Measurements from ENCODE around the gene PDLIM3.

PDLIM3 gene

DNA sequence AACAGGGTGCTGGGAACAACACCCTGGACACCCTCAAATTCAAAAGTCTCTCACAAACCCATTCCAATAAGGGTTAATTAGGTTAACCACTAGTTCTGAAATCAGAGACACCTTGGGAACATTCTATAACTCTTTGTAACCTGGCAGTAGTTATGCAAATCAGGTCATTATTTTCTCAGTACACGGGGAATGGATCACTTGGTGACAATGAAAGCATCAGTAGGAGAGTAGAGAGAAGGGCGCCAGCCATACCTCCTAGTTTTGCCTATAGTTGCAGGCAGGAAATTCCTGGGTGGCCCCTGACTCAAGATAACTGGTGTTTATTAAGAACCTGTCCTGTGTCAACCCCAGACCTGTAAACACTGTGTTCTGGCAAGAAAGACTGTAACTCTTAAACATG lies 66.3 kb downstream of the PDLIM3 start:
- no peak for DNase-seq

DNA sequence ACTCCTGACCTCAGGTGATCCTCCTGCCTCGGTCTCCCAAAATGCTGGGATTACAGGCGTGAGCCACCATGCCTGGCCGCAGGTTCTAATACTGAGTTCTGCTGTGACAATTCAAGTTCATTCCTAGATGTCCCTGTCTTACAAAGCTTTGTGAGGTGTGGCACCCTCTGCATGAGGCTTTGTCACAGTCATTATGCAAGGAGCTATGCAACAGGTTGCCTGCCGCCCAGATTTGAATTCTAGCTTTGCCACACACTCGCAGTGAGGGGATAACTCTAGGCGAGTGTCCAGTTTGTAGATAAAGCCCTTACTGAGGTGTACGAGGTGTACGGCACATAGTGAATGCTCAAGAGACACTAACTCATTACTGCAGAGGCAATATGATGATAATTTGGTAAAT lies 67.3 kb downstream of the PDLIM3 start:
- DNase-seq, result no peak

DNA sequence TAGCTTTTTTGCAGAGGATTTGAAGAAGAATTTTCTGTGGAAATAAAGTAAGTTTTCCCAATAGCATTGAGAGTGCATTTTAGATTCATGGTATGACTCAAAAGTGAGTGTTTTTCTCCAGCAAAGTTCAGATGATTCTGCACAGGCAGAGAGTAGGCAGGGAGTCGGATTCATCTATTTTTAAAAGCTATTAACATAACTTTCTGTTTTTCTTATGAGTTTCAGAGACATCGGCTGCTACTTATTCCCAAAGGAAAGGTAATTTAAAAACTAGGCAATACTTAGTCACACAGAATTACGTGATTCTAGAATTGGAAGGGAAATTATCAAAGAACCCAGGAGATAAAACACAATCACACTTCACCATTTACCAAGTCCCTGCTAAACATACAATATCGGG lies 68.2 kb downstream of the PDLIM3 start:
- no peak for DNase-seq

DNA sequence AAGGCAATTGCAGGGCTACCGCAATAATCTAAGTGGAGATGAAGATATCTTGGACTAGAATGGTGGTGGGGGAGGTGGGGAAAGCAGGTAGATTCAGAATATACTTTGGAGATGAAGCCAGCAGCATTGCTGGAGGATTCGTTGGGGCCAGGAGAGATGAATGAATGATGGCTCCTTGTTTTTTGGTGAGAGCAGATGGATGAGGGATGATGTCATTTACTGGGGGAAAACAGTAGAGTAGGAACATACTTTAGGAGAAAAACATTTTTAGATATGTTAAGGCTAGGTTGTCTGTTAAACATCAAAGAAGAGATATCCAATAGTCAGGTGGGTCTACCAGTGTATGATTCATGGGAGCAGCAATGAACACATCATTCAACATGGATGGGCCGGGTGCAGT lies 69.6 kb downstream of the PDLIM3 start:
- DNase-seq, result no peak

DNA sequence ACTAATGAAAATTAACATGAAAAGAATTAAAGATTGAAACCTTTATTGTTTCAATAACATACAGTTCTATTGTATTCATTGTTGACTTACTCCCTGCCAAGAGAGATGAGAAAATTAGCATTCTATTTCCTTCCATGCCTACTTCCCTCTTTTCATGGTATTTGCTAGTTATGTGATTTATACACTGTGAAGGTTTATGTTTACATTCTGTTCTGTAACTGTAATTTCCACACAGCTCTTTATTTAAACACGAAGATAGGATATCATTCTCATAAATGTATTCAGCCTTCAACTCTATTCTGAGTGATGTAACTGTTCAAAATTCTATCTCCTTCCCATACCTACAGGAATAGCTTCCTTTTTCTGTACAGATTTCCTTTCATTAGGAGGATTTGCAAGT lies 70.4 kb downstream of the PDLIM3 start:
- DNase-seq, result no peak

DNA sequence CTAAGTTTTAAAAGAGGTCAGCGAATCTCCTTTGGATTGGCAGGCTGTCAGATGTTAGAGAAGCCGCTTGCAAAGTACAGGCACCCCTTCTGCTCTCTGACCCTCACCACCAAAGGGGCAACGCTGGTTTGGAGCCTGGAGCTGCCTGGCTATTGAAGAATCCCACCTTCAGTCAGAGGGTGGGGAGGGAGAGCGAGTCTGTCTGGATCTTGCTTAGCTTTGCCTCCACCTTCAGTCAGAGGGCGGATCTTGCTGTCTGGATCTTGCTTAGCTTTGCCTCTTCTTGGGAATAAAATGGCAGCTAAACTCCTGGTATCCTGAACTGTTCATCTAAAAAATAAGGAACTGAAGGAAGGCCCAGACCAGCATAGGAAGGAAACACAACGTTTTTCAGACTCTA lies 71.1 kb downstream of the PDLIM3 start:
- DNase-seq, result no peak

DNA sequence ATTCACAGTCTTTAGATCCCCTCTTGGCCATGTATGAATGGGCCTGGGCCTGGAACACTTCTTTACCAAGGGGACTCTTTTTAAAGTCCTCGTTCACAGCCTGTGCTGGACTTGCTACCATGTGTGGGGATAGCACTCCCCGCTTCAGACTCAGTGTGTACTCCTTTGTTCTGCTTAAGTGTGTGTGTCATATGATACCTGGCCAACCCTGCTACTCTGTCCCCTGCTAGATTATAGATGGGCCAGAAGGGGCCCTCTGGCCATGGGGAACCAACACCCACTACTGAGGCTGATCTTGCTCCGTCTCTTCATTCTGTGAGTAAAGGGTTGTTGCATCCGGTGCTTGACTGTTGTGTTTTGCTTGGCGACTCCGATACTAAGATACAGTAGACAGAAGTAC lies 71.8 kb downstream of the PDLIM3 start:
- DNase-seq, result no peak

DNA sequence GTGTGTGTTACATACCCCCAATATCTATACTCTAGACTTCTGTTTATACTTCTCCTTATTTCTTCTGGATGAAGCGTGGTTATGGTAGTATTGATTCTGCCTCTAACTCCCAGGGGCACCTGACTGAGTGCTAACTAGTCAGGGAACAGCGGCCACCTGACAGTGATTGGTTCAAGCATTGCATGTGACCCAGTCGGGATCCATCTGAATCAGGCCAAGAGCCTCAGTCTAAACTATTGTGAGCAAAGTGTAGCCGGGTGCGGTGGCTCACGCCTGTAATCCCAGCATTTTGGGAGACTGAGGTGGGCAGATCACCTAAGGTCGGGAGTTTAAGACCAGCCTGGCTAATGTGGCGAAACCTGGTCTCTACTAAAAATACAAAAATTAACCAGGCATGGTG lies 73.7 kb downstream of the PDLIM3 start:
- no peak for DNase-seq

DNA sequence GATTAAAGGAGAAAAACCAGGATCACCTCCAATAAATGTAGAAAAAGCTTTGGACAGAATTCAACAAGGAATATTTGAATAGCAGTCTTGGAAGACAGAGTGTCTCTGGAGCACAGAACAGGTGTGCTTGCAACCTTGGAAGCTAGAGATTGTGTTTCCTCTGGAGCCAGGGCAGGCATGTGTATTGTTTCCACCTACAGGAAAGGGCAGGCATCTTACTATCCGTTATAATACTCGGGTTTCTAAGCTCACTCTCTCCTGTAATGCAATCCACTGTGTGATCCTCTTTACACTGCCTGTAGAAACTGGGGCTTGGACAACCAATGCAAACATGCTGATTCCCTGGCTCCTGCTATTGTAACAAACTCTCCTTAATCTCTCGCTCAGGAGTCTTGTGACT lies 78.2 kb downstream of the PDLIM3 start:
- no peak for DNase-seq

DNA sequence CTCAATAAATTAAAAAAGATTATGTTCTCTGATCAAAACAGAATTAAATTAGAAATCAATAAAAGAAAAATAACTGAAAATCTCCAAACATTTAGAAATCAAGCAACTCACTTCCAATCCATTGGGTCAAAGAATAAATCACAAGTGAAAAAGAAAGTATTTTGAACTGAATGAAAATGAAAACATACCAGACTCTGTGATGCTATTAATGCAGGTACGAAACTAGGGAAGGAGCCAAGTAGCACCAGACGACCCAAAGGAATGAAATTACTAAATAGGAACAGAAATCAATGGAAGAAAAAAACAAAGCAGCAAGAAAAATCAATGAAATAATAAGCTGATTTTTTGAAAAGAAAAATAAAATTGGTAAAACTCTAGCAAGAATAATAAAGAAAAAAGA lies 79.2 kb downstream of the PDLIM3 start:
- no peak for DNase-seq
